Smooth muscle cell (in vitro differentiated cells): ENCODE results near the gene EFNB2. TPM values are rescaled to one million over a fixed set of nuclear protein-coding genes. Genes with fewer than 3 reads are reported as not detected.

Experiments used
- DNase-seq: peaks from one replicate; lab custom pipeline; 2025; ENCODE audit not compliant: unreplicated experiment; lab: John Stamatoyannopoulos, UW
- H2AFZ ChIP-seq: fragments of 200-600 bp; sonication (generic); 2 replicates; pipeline ENCODE4 v1.6.0; 2016; ENCODE audit warnings: antibody characterized with exemption, low read depth, mild to moderate bottlenecking
- H3F3A ChIP-seq: fragments of 200-600 bp; sonication (generic); 2 replicates; pipeline ENCODE4 v1.6.0; 2017; ENCODE audit warnings: antibody characterized with exemption, low read depth
- H3K27ac ChIP-seq: fragments of 200-600 bp; sonication (generic); 2 replicates; pipeline ENCODE4 v1.5.1; 2016; ENCODE audit warnings: low read depth, mild to moderate bottlenecking
- H3K27me3 ChIP-seq: fragments of 200-600 bp; sonication (generic); 2 replicates; pipeline ENCODE4 v1.6.1; 2016; ENCODE audit warnings: low read depth, mild to moderate bottlenecking
- H3K36me3 ChIP-seq: fragments of 200-600 bp; sonication (generic); 2 replicates; pipeline ENCODE4 v1.5.1; 2016; ENCODE audit warnings: low read depth
- H3K4me1 ChIP-seq: fragments of 200-600 bp; sonication (generic); 2 replicates; pipeline ENCODE4 v1.5.1; 2016; ENCODE audit warnings: low read depth
- H3K4me2 ChIP-seq: fragments of 200-600 bp; sonication (generic); 2 replicates; pipeline ENCODE4 v1.6.0; 2016; ENCODE audit warnings: mild to moderate bottlenecking
- H3K4me3 ChIP-seq: fragments of 200-600 bp; sonication (generic); 2 replicates; pipeline ENCODE4 v1.5.1; 2016; ENCODE audit warnings: mild to moderate bottlenecking
- H3K79me2 ChIP-seq: fragments of 200-600 bp; sonication (generic); 2 replicates; pipeline ENCODE4 v1.6.0; 2016; ENCODE audit warnings: low read depth, mild to moderate bottlenecking
- H3K9ac ChIP-seq: fragments of 200-600 bp; sonication (generic); 2 replicates; pipeline ENCODE4 v1.6.0; 2016; ENCODE audit warnings: low read depth
- H3K9me3 ChIP-seq: fragments of 200-600 bp; sonication (generic); replicated peaks from 2 replicates; pipeline ENCODE4 v1.5.1; 2016; ENCODE audit warnings: low read depth
- H4K20me1 ChIP-seq: fragments of 200-600 bp; sonication (generic); 2 replicates; pipeline ENCODE4 v1.6.0; 2016; ENCODE audit warnings: low read depth
- WGBS: methylation state at CpG from one replicate; pipeline ENCODE4 v1.1.7; 2016; ENCODE audit warnings: low lambda C conversion rate; 5-methylcytosine and 5-hydroxymethylcytosine counted together
- polyA plus RNA-seq: library from polyadenylated mRNA; unstranded; fragments of >200 nt; fragmentation: Nextera tagmentation; extraction: Ambion mirVana; gene quantifications from 2 replicates; pipeline ENCODE4 v1.2.1, GENCODE V29; 2016
- total RNA-seq: library from RNA; depleted of rRNA; stranded (reverse); fragments of >200 nt; gene quantifications from 2 replicates; pipeline ENCODE4 v1.2.3, GENCODE V29; 2014
- TF ChIP-seq, protein P1 (sequence below): fragments of 200-600 bp; sonication (generic); IDR thresholded peaks from 2 replicates; pipeline ENCODE4 v1.5.1; 2017; ENCODE audit warnings: borderline replicate concordance, mild to moderate bottlenecking, antibody characterized with exemption; ENCODE audit not compliant: insufficient read depth, poor library complexity, severe bottlenecking

EFNB2 gene
- total and polyA plus RNA-seq, 2 experiments from 2014 or later = 15.5 to 42.0 TPM

DNA sequence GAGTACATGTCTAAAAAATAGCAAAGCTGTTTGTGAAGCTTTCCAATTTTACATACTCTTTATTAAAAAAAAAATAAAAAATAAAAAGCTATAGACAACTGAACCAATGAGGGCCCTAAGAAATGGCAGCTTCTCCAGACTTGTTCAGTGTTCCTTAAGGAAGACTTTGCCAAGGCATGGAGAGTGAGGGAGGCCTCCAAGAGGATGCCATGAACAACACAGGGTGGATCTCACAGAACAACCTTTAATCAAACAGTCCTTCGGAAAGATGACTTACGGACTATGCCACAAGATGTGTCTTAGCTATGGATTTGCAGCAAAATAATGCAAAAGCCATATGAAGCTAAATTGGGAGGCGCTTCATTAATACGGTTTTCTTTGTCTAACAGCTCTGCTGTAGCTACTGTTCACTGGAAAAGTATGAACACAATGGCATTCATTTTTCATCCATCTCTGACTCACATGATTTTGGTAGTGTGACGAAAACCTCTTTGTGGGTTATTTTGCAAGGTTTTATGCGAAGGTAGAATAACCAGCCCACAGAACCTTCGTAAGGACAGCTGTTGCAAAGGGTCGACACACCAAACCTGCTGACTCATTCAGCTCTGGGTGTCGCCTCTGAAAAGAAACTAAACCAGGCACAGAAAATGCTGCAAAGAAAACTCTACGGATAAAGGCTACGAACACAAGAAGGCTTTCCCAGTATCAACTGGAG lies 27.7 kb downstream of the EFNB2 start:
- Histone ChIP-seq H3K4me1 (peaks cover 19% of the 10 kb centered on the region), H3K4me2 (peak overlapping the region; percentile 84), H3K27me3 (no peaks in the 10 kb centered on the region), H3K9ac (peak overlapping the region; percentile 67), H3K4me3 (peak overlapping the region; percentile 41), H3K27ac (peak overlapping the region; percentile 90), H3F3A (peaks cover 5% of the 10 kb centered on the region), H3K79me2 (peaks cover 76% of the 10 kb centered on the region), H3K9me3 (no peaks in the 10 kb centered on the region), H2AFZ (peak overlapping the region; percentile 32), H3K36me3 (no peaks in the 10 kb centered on the region), H4K20me1 (no peaks in the 10 kb centered on the region)
- 29% methylated on average over 11 of the region's 11 CpGs for WGBS
- no peak for DNase-seq
- TF ChIP-seq, protein P1, sequence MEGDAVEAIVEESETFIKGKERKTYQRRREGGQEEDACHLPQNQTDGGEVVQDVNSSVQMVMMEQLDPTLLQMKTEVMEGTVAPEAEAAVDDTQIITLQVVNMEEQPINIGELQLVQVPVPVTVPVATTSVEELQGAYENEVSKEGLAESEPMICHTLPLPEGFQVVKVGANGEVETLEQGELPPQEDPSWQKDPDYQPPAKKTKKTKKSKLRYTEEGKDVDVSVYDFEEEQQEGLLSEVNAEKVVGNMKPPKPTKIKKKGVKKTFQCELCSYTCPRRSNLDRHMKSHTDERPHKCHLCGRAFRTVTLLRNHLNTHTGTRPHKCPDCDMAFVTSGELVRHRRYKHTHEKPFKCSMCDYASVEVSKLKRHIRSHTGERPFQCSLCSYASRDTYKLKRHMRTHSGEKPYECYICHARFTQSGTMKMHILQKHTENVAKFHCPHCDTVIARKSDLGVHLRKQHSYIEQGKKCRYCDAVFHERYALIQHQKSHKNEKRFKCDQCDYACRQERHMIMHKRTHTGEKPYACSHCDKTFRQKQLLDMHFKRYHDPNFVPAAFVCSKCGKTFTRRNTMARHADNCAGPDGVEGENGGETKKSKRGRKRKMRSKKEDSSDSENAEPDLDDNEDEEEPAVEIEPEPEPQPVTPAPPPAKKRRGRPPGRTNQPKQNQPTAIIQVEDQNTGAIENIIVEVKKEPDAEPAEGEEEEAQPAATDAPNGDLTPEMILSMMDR = no peak

GRCh38 chr13:106506286-106506685 lies 29.2 kb downstream of the EFNB2 start:
- TF ChIP-seq, protein P1 = no peak
- Histone ChIP-seq H3K4me1 (peaks cover 19% of the 10 kb centered on the region), H3K4me3 (no peak overlapping the region), H3F3A (peaks cover 5% of the 10 kb centered on the region), H2AFZ (no peak overlapping the region), H3K27ac (peak overlapping the region; percentile 90), H3K36me3 (no peaks in the 10 kb centered on the region), H3K9me3 (no peaks in the 10 kb centered on the region), H3K27me3 (no peaks in the 10 kb centered on the region), H4K20me1 (no peaks in the 10 kb centered on the region), H3K4me2 (peak overlapping the region; percentile 26), H3K79me2 (peaks cover 76% of the 10 kb centered on the region), H3K9ac (no peak overlapping the region)
- 89% methylated on average over 2 of the region's 2 CpGs for WGBS
- no peak for DNase-seq

- Histone ChIP-seq H3K4me1 (peaks cover 19% of the 10 kb centered on the region), H4K20me1 (no peaks in the 10 kb centered on the region), H3K4me2 (peak overlapping the region; percentile 26), H2AFZ (no peak overlapping the region), H3K36me3 (no peaks in the 10 kb centered on the region), H3K9me3 (no peaks in the 10 kb centered on the region), H3K27ac (peak overlapping the region; percentile 90), H3K27me3 (no peaks in the 10 kb centered on the region), H3K79me2 (peaks cover 77% of the 10 kb centered on the region), H3K4me3 (no peak overlapping the region), H3F3A (peaks cover 5% of the 10 kb centered on the region), H3K9ac (no peak overlapping the region)
- TF ChIP-seq, protein P1 = no peak
- WGBS = 56% methylated on average over 4 of the region's 4 CpGs
- no peak for DNase-seq
Measured at GRCh38 chr13:106505732-106506131, 29.7 kb downstream of the EFNB2 start.

DNA sequence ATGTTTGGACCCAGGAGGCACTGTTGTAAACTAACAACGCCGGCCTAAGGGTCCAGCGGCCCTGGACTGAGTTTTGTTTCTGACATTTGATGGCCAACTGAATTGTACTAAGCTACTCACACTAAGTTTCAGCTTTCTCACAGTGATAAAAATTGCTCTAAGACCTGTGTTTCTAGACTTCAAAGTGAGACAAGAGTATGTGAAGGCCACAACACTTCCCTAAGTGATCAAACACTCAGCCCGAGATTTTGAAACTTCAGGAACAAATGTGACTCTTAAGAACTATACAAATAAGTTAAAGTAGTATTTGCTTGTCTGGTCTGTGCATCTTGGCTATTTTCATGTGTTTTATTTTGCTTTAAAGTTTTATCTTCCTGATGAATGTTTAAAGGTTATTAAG lies 30.2 kb downstream of the EFNB2 start:
- H3K27ac ChIP-seq = peak overlapping the region; percentile 90
- TF ChIP-seq, protein P1 = no peak
- H4K20me1 ChIP-seq = no peaks in the 10 kb centered on the region
- H3K4me1 ChIP-seq = peaks cover 19% of the 10 kb centered on the region
- H3K27me3 ChIP-seq = no peaks in the 10 kb centered on the region
- H3K36me3 ChIP-seq = no peaks in the 10 kb centered on the region
- no peak overlapping the region for H3K4me3 ChIP-seq
- H3K9me3 ChIP-seq = no peaks in the 10 kb centered on the region
- no peak overlapping the region for H2AFZ ChIP-seq
- 89% methylated on average over 4 of the region's 4 CpGs for WGBS
- H3K79me2 ChIP-seq = peaks cover 74% of the 10 kb centered on the region
- H3K9ac ChIP-seq = no peak overlapping the region
- peaks cover 5% of the 10 kb centered on the region for H3F3A ChIP-seq
- DNase-seq = no peak
- peak overlapping the region; percentile 26 for H3K4me2 ChIP-seq
